K562 (cell line): ENCODE data around the gene ADK. TPM values are rescaled to one million over a fixed set of nuclear protein-coding genes. Genes with fewer than 3 reads are reported as not detected.

Experiments used
- BRCA1 ChIP-seq, 2 experiments: fragments of 450-650 bp in 1 of 2; sonication (generic) in 1 of 2; formaldehyde crosslinking in 1 of 2; IDR thresholded peaks; 2 replicates each; pipeline versions ENCODE4 v1.5.0 to v1.6.1; 2017 to 2020; ENCODE audit warnings: mild to moderate bottlenecking in 1 of 2, missing genetic modification reagents in 1 of 2
- FIP1L1 ChIP-seq: fragments of 200-400 bp; formaldehyde crosslinking; IDR thresholded peaks from 2 replicates; pipeline ENCODE4 v1.6.1; 2018; ENCODE audit warnings: mild to moderate bottlenecking, low read depth, low read length; ENCODE audit not compliant: poor library complexity, severe bottlenecking
- FOXK1 ChIP-seq: sonication (generic); formaldehyde crosslinking; IDR thresholded peaks from 2 replicates; pipeline ENCODE4 v1.8.0; 2022; ENCODE audit warnings: missing genetic modification reagents, mild to moderate bottlenecking, borderline replicate concordance
- HMG20A ChIP-seq: fragments of 450-650 bp; formaldehyde crosslinking; conservative IDR thresholded peaks from 2 replicates; pipeline ENCODE4 v1.4.0; 2020; ENCODE audit warnings: mild to moderate bottlenecking, mixed read lengths
- HNRNPH1 ChIP-seq: fragments of 200-400 bp; formaldehyde crosslinking; optimal IDR thresholded peaks from 2 replicates; pipeline ENCODE3; 2017; ENCODE audit warnings: low read depth, mild to moderate bottlenecking, low read length, moderate library complexity
- MBD2 ChIP-seq: sonication (generic); IDR thresholded peaks from 2 replicates; pipeline ENCODE4 v1.6.1; 2016; ENCODE audit warnings: low read depth, borderline replicate concordance
- NCOA2 ChIP-seq, 2 experiments: fragments of 450-650 bp; IDR thresholded peaks; 2 replicates each; pipeline ENCODE4 v1.6.1; 2018; ENCODE audit warnings: mild to moderate bottlenecking in 2 of 2, moderate library complexity in 1 of 2; ENCODE audit not compliant: partially characterized antibody in 2 of 2
- NFXL1 ChIP-seq: fragments of 450-650 bp; formaldehyde crosslinking; IDR thresholded peaks from 2 replicates; pipeline ENCODE4 v1.4.0; 2021; ENCODE audit warnings: mild to moderate bottlenecking
- POLR2H ChIP-seq: IDR thresholded peaks from 2 replicates; pipeline ENCODE4 v1.6.1; 2016; ENCODE audit warnings: missing genetic modification characterization, low read depth, mild to moderate bottlenecking, control low read depth, missing compliant biosample characterization, moderate library complexity
- SIN3A ChIP-seq, 2 experiments: fragments of 150-350 bp in 1 of 2; IDR thresholded peaks; 2 replicates each; pipeline ENCODE4 v1.6.1; 2011 to 2016; ENCODE audit warnings: borderline replicate concordance in 2 of 2, low read depth in 2 of 2, low read length in 2 of 2, mild to moderate bottlenecking in 2 of 2, moderate library complexity in 2 of 2; ENCODE audit not compliant: control insufficient read depth in 1 of 2
- SPI1 ChIP-seq: IDR thresholded peaks from 2 replicates; pipeline ENCODE4 v1.6.1; 2011; ENCODE audit warnings: low read depth, low read length, control low read depth, borderline replicate concordance
- SREBF2 ChIP-seq: sonication (generic); formaldehyde crosslinking; IDR thresholded peaks from 2 replicates; pipeline ENCODE4 v1.4.0; 2020; ENCODE audit warnings: mild to moderate bottlenecking, missing genetic modification reagents
- ZNF143 ChIP-seq: sonication (generic); formaldehyde crosslinking; IDR thresholded peaks from 2 replicates; pipeline ENCODE4 v1.9.0; 2022; ENCODE audit warnings: mild to moderate bottlenecking, missing genetic modification reagents
- polyA plus RNA-seq, 8 experiments: library from polyadenylated mRNA; depleted of rRNA in 4 of 8; stranded (reverse) in 5 of 8; unstranded in 3 of 8; fragments of >200 nt; fragmentation: Nextera tagmentation in 2 of 8; fragmentation: Illumina TruSeq in 1 of 8; extraction: Ambion mirVana in 2 of 8; extraction: Trizol in 1 of 8; gene quantifications; 2 replicates each; pipeline versions ENCODE4 v1.2.1 to v1.2.3, GENCODE V29; 2011 to 2014; ENCODE audit warnings: inconsistent platforms in 1 of 8, missing spikeins in 1 of 8
- total RNA-seq, 7 experiments: library from RNA; depleted of rRNA in 6 of 7; stranded (reverse); fragments of >200 nt in 6 of 7; fragmentation: Illumina TruSeq in 2 of 7; extraction: Trizol in 2 of 7; gene quantifications; 2 replicates each; pipeline versions ENCODE4 v1.2.1 to v1.2.3, GENCODE V29; 2011 to 2021; ENCODE audit warnings: low replicate concordance in 1 of 7
- TF ChIP-seq, protein P1 (sequence below): fragments of 450-650 bp; IDR thresholded peaks from 2 replicates; pipeline ENCODE4 v1.6.1; 2016; ENCODE audit warnings: mild to moderate bottlenecking
- TF ChIP-seq, protein P2 (sequence below): fragments of 250-450 bp; sonication (Bioruptor Pico); IDR thresholded peaks from 2 replicates; pipeline ENCODE4 v1.4.0; 2020; ENCODE audit warnings: mild to moderate bottlenecking
- TF ChIP-seq, protein P3 (sequence below): IDR thresholded peaks from 2 replicates; pipeline ENCODE4 v1.6.1; 2012; ENCODE audit warnings: low read depth, low read length, improper control_type of control experiment, borderline replicate concordance
- TF ChIP-seq, protein P4 (sequence below): fragments of 250-450 bp; sonication (Bioruptor Pico); IDR thresholded peaks from 2 replicates; pipeline ENCODE4 v1.5.0; 2020; ENCODE audit warnings: mild to moderate bottlenecking
- TF ChIP-seq, protein P5 (sequence below), 2 experiments: fragments of 200-800 bp in 1 of 2; sonication (Bioruptor generic) in 1 of 2; sonication (generic) in 1 of 2; formaldehyde crosslinking in 1 of 2; IDR thresholded peaks in 1 of 2; conservative IDR thresholded peaks in 1 of 2; 2 replicates each; pipeline versions ENCODE4 v1.5.0 to v1.6.1; 2016 to 2020; ENCODE audit warnings: missing compliant biosample characterization in 1 of 2, missing genetic modification characterization in 1 of 2, missing genetic modification reagents in 1 of 2

ADK gene
- total and polyA plus RNA-seq, 9 of the 15 experiments (the other 6 are each of a cell fraction or from before 2014, with no cell fraction given): 54.2 to 97.8 (median 73.6) TPM

DNA sequence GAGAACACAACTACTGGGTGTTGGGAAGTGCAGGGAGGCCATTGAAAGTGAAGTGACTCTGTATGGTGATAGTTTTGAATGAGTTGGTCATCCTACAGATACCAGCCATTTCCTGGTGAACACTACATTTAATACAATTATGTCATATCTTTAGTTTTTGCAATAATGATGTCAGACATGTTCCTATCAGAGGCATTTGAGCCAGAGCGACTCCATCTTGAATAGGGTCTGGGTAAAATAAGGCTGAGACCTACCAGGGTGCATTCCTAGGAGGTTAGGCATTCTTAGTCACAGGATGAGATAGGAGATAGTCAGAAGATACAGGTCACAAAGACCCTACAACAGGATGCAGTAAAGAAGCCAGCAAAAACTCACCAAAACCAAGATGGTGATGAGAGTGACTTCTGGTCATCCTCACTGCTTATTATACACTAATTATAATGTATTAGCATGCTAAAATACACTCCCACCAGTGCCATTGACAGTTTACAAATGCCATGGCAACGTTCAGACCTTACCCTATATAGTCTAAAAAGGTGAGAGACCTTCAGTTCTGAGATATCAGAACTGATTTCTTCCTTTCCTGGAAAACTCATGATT, 28.2 kb downstream of the ADK start (continued):
- TF ChIP-seq SIN3A (IDR thresholded peaks at IDR 0.05; ENCODE audit: borderline replicate concordance in 2 of 2, control insufficient read depth in 1 of 2, low read depth in 2 of 2, low read length in 2 of 2) (no peak), HNRNPH1 (no peak), BRCA1 (IDR thresholded peaks at IDR 0.05) (no peak), BRCA1 (CRISPR knock-in tag; IDR thresholded peaks at IDR 0.05) (no peak), FOXK1 (CRISPR knock-in tag) (no peak), ZNF143 (no peak), NFXL1 (CRISPR knock-in tag) (peak; percentile 92), FIP1L1 (no peak), SREBF2 (no peak), SPI1 (no peak), HMG20A (CRISPR knock-in tag) (no peak), MBD2 (no peak), POLR2H (no peak), NCOA2 (IDR thresholded peaks at IDR 0.05; ENCODE audit: partially characterized antibody in 2 of 2) (no peak)
- TF ChIP-seq, protein P1, sequence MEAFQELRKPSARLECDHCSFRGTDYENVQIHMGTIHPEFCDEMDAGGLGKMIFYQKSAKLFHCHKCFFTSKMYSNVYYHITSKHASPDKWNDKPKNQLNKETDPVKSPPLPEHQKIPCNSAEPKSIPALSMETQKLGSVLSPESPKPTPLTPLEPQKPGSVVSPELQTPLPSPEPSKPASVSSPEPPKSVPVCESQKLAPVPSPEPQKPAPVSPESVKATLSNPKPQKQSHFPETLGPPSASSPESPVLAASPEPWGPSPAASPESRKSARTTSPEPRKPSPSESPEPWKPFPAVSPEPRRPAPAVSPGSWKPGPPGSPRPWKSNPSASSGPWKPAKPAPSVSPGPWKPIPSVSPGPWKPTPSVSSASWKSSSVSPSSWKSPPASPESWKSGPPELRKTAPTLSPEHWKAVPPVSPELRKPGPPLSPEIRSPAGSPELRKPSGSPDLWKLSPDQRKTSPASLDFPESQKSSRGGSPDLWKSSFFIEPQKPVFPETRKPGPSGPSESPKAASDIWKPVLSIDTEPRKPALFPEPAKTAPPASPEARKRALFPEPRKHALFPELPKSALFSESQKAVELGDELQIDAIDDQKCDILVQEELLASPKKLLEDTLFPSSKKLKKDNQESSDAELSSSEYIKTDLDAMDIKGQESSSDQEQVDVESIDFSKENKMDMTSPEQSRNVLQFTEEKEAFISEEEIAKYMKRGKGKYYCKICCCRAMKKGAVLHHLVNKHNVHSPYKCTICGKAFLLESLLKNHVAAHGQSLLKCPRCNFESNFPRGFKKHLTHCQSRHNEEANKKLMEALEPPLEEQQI: no peak
- TF ChIP-seq, protein P2, sequence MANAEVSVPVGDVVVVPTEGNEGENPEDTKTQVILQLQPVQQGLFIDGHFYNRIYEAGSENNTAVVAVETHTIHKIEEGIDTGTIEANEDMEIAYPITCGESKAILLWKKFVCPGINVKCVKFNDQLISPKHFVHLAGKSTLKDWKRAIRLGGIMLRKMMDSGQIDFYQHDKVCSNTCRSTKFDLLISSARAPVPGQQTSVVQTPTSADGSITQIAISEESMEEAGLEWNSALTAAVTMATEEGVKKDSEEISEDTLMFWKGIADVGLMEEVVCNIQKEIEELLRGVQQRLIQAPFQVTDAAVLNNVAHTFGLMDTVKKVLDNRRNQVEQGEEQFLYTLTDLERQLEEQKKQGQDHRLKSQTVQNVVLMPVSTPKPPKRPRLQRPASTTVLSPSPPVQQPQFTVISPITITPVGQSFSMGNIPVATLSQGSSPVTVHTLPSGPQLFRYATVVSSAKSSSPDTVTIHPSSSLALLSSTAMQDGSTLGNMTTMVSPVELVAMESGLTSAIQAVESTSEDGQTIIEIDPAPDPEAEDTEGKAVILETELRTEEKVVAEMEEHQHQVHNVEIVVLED (CRISPR knock-in tag): peak; percentile 63
- TF ChIP-seq, protein P3, sequence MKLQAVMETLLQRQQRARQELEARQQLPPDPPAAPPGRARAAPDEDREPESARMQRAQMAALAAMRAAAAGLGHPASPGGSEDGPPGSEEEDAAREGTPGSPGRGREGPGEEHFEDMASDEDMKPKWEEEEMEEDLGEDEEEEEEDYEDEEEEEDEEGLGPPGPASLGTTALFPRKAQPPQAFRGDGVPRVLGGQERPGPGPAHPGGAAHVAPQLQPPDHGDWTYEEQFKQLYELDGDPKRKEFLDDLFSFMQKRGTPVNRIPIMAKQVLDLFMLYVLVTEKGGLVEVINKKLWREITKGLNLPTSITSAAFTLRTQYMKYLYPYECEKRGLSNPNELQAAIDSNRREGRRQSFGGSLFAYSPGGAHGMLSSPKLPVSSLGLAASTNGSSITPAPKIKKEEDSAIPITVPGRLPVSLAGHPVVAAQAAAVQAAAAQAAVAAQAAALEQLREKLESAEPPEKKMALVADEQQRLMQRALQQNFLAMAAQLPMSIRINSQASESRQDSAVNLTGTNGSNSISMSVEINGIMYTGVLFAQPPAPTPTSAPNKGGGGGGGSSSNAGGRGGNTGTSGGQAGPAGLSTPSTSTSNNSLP: no peak
- TF ChIP-seq, protein P4, sequence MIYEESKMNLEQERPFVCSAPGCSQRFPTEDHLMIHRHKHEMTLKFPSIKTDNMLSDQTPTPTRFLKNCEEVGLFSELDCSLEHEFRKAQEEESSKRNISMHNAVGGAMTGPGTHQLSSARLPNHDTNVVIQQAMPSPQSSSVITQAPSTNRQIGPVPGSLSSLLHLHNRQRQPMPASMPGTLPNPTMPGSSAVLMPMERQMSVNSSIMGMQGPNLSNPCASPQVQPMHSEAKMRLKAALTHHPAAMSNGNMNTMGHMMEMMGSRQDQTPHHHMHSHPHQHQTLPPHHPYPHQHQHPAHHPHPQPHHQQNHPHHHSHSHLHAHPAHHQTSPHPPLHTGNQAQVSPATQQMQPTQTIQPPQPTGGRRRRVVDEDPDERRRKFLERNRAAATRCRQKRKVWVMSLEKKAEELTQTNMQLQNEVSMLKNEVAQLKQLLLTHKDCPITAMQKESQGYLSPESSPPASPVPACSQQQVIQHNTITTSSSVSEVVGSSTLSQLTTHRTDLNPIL (CRISPR knock-in tag): peak; percentile 57; the same call in 1 of the 2 replicates
- TF ChIP-seq, protein P5, sequence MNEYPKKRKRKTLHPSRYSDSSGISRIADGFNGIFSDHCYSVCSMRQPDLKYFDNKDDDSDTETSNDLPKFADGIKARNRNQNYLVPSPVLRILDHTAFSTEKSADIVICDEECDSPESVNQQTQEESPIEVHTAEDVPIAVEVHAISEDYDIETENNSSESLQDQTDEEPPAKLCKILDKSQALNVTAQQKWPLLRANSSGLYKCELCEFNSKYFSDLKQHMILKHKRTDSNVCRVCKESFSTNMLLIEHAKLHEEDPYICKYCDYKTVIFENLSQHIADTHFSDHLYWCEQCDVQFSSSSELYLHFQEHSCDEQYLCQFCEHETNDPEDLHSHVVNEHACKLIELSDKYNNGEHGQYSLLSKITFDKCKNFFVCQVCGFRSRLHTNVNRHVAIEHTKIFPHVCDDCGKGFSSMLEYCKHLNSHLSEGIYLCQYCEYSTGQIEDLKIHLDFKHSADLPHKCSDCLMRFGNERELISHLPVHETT (CRISPR knock-in tag; conservative IDR thresholded peaks at IDR 0.05 in 1 of 2, IDR thresholded peaks at IDR 0.05 in 1 of 2): peak in 1 of 2 experiments; percentile 96; a peak in 2 of 4 replicates
